ENCODE measurements around the gene PRKN.
"Not testable (repeated sequence)": the region's sequence is repeated elsewhere in the genome, so short reads cannot be mapped to it uniquely, and the experiment has no call there.

PRKN gene

GRCh38 chr6:162710936-162711335 is 16.6 kb downstream of the PRKN start:
- DNase-seq (ENCODE audit: low read depth, low spot score) = no peak

GRCh38 chr6:162710419-162710818 is 17.1 kb downstream of the PRKN start:
- DNase-seq (ENCODE audit: low read depth, low spot score) = no peak

- DNase-seq (ENCODE audit: low read depth, low spot score) = no peak
Observed at GRCh38 chr6:162709431-162709830, 18.1 kb downstream of the PRKN start.

GRCh38 chr6:162708971-162709370 is 18.6 kb downstream of the PRKN start:
- DNase-seq (ENCODE audit: low read depth, low spot score) = no peak

- peak; percentile 9 for DNase-seq (ENCODE audit: low read depth, low spot score)
Observed at GRCh38 chr6:162706232-162706631, 21.3 kb downstream of the PRKN start.

- DNase-seq (ENCODE audit: low read depth, low spot score) = no peak
Observed at GRCh38 chr6:162705736-162706135, 21.8 kb downstream of the PRKN start.

- no peak for DNase-seq (ENCODE audit: low read depth, low spot score)
Observed at GRCh38 chr6:162704001-162704400, 23.6 kb downstream of the PRKN start.

GRCh38 chr6:162702446-162702845 is 25.1 kb downstream of the PRKN start:
- DNase-seq (ENCODE audit: low read depth, low spot score) = no peak

GRCh38 chr6:162701551-162701950 is 26.0 kb downstream of the PRKN start:
- no peak for DNase-seq (ENCODE audit: low read depth, low spot score)

- DNase-seq (ENCODE audit: low read depth, low spot score) = no peak
Observed at GRCh38 chr6:162700966-162701365, 26.6 kb downstream of the PRKN start.

- no peak for DNase-seq (ENCODE audit: low read depth, low spot score)
Observed at GRCh38 chr6:162699961-162700360, 27.6 kb downstream of the PRKN start.

- DNase-seq (ENCODE audit: low read depth, low spot score) = no peak
Observed at GRCh38 chr6:162698440-162698839, 29.1 kb downstream of the PRKN start.

- DNase-seq (ENCODE audit: low read depth, low spot score) = no peak
Observed at GRCh38 chr6:162697872-162698403, 29.6 kb downstream of the PRKN start.

GRCh38 chr6:162690158-162690557 is 37.4 kb downstream of the PRKN start:
- no peak for DNase-seq (ENCODE audit: low read depth, low spot score)

- DNase-seq (ENCODE audit: low read depth, low spot score) = no peak
Observed at GRCh38 chr6:162688751-162689345, 38.7 kb downstream of the PRKN start.

- DNase-seq (ENCODE audit: low read depth, low spot score) = no peak
Observed at GRCh38 chr6:162685586-162685985, 42.0 kb downstream of the PRKN start.

GRCh38 chr6:162684961-162685360 is 42.6 kb downstream of the PRKN start:
- no peak for DNase-seq (ENCODE audit: low read depth, low spot score)

GRCh38 chr6:162684052-162684451 is 43.5 kb downstream of the PRKN start:
- no peak for DNase-seq (ENCODE audit: low read depth, low spot score)

- DNase-seq (ENCODE audit: low read depth, low spot score) = no peak
Observed at GRCh38 chr6:162683135-162683534, 44.4 kb downstream of the PRKN start.

GRCh38 chr6:162681447-162681846 is 46.1 kb downstream of the PRKN start:
- DNase-seq (ENCODE audit: low read depth, low spot score) = no peak

GRCh38 chr6:162680871-162681270 is 46.7 kb downstream of the PRKN start:
- no peak for DNase-seq (ENCODE audit: low read depth, low spot score)

GRCh38 chr6:162680367-162680766 is 47.2 kb downstream of the PRKN start:
- DNase-seq (ENCODE audit: low read depth, low spot score) = no peak

- no peak for DNase-seq (ENCODE audit: low read depth, low spot score)
Observed at GRCh38 chr6:162679681-162680080, 47.9 kb downstream of the PRKN start.

GRCh38 chr6:162678896-162679295 is 48.7 kb downstream of the PRKN start:
- DNase-seq (ENCODE audit: low read depth, low spot score) = not testable (repeated sequence)
